KMS-11 (cell line): ENCODE results near the gene TTC17.

Source experiments
- H2AFZ ChIP-seq: fragments of 200-600 bp; sonication (generic); 2 replicates; pipeline ENCODE4 v1.6.1; 2016; ENCODE audit warnings: antibody characterized with exemption, mixed run types, low read depth
- H3K27ac ChIP-seq: fragments of 200-600 bp; sonication (generic); 2 replicates; pipeline ENCODE4 v1.6.1; 2016; ENCODE audit warnings: mild to moderate bottlenecking, mixed run types
- H3K27me3 ChIP-seq: fragments of 200-600 bp; sonication (generic); 2 replicates; pipeline ENCODE4 v1.6.1; 2017; ENCODE audit warnings: mild to moderate bottlenecking, low read depth, mixed run types, moderate library complexity; ENCODE audit not compliant: insufficient read depth
- H3K36me3 ChIP-seq: fragments of 200-600 bp; sonication (generic); 2 replicates; pipeline ENCODE4 v1.6.1; 2017; ENCODE audit warnings: mild to moderate bottlenecking, mixed run types; ENCODE audit not compliant: insufficient read depth
- H3K4me1 ChIP-seq: fragments of 200-600 bp; sonication (generic); 2 replicates; pipeline ENCODE4 v1.6.1; 2016; ENCODE audit warnings: mild to moderate bottlenecking, low read depth, mixed run types; ENCODE audit not compliant: poor library complexity, severe bottlenecking
- H3K4me2 ChIP-seq: fragments of 200-600 bp; sonication (generic); 2 replicates; pipeline ENCODE4 v1.7.0; 2016; ENCODE audit warnings: mild to moderate bottlenecking, mixed run types
- H3K4me3 ChIP-seq: fragments of 200-600 bp; sonication (generic); IDR thresholded peaks from 2 replicates; pipeline ENCODE4 v1.6.1; 2017; ENCODE audit warnings: low read depth, low read length, mixed read lengths; ENCODE audit not compliant: insufficient read depth
- H3K79me2 ChIP-seq: fragments of 200-600 bp; sonication (generic); 2 replicates; pipeline ENCODE4 v1.6.1; 2016; ENCODE audit warnings: low read depth, mixed run types; ENCODE audit not compliant: insufficient read depth
- H3K9ac ChIP-seq: fragments of 200-600 bp; sonication (generic); 2 replicates; pipeline ENCODE4 v1.6.1; 2016; ENCODE audit warnings: mild to moderate bottlenecking, mixed run types
- H4K20me1 ChIP-seq: fragments of 200-600 bp; sonication (generic); 2 replicates; pipeline ENCODE4 v1.6.1; 2016; ENCODE audit warnings: mild to moderate bottlenecking, mixed run types; ENCODE audit not compliant: insufficient read depth
- TF ChIP-seq, protein P1 (sequence below): fragments of 200-600 bp; sonication (generic); conservative IDR thresholded peaks from 2 replicates; pipeline ENCODE4 v1.6.1; 2017; ENCODE audit warnings: low read depth, mild to moderate bottlenecking, antibody characterized with exemption, low read length, moderate library complexity, mixed read lengths

The TTC17 gene

DNA sequence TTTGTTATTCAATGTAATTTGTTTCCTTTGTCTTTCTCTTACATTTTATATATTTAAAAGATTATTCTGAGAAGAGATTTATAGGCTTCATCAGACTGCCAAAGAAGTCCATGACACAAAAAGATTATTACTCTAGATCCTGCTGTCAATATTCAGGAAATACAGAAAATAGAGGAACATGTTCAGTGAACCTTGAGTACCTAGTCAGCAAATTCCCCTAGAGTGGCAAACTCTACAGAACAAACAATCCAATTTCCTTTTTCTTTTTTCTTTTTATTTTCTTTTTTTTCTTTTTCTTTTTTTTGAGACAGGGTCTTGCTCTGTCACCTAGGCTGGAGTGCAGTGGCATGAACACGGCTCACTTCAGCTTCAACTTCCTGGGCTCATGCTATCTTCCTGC is 23.9 kb downstream of the TTC17 start:
- Histone ChIP-seq H2AFZ (no peak overlapping the region), H4K20me1 (no peaks in the 10 kb centered on the region), H3K27me3 (no peaks in the 10 kb centered on the region), H3K9ac (no peak overlapping the region), H3K79me2 (no peaks in the 10 kb centered on the region; the same call in 1 of the 2 replicates), H3K4me1 (no peaks in the 10 kb centered on the region), H3K27ac (no peak overlapping the region), H3K4me3 (no peak overlapping the region), H3K4me2 (no peak overlapping the region), H3K36me3 (no peaks in the 10 kb centered on the region)
- TF ChIP-seq, protein P1, sequence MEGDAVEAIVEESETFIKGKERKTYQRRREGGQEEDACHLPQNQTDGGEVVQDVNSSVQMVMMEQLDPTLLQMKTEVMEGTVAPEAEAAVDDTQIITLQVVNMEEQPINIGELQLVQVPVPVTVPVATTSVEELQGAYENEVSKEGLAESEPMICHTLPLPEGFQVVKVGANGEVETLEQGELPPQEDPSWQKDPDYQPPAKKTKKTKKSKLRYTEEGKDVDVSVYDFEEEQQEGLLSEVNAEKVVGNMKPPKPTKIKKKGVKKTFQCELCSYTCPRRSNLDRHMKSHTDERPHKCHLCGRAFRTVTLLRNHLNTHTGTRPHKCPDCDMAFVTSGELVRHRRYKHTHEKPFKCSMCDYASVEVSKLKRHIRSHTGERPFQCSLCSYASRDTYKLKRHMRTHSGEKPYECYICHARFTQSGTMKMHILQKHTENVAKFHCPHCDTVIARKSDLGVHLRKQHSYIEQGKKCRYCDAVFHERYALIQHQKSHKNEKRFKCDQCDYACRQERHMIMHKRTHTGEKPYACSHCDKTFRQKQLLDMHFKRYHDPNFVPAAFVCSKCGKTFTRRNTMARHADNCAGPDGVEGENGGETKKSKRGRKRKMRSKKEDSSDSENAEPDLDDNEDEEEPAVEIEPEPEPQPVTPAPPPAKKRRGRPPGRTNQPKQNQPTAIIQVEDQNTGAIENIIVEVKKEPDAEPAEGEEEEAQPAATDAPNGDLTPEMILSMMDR, result no peak

DNA sequence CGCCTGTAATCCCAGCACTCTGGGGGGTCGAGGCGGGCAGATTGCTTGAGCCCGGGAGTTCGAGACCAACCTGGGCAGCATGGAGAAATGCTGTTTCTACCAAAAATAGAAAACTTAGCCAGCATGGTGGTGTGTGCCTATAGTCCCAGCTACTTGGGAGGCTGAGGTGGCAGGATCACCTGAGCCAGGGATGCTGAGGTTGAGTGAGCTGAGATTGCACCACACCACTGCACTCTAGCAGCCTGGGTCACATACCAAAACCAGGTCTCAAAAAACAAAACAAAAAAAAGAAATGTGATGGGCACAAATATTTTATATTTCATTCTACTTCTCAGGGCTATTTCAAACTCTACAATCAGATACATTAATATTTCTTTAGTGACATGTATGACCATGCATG is 25.7 kb downstream of the TTC17 start:
- Histone ChIP-seq H3K27ac (no peak overlapping the region), H4K20me1 (no peaks in the 10 kb centered on the region), H3K9ac (no peak overlapping the region), H2AFZ (no peak overlapping the region), H3K36me3 (no peaks in the 10 kb centered on the region), H3K27me3 (no peaks in the 10 kb centered on the region), H3K79me2 (no peaks in the 10 kb centered on the region), H3K4me3 (no peak overlapping the region), H3K4me2 (no peak overlapping the region), H3K4me1 (no peaks in the 10 kb centered on the region)
- TF ChIP-seq, protein P1, result no peak

DNA sequence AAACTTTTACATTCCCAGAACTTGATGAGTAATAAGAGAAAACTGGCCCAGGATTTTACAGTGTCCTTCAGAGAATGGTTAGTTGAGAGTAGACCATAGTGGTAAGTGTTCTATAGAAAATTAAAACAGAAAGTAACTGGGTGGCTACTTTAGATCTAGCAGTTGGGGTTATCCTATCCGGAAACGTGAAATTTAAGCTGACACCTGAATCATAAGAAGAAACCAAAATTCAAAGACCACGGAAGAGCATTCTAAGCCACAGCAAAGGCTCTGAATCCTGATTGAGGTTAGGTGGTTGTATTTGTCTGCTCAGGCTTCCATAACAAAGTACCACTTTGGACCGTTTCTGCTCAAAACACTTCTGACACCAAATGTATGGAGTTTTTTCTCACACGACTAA is 34.0 kb downstream of the TTC17 start:
- no peak overlapping the region for H3K4me2 ChIP-seq
- TF ChIP-seq, protein P1, result no peak

DNA sequence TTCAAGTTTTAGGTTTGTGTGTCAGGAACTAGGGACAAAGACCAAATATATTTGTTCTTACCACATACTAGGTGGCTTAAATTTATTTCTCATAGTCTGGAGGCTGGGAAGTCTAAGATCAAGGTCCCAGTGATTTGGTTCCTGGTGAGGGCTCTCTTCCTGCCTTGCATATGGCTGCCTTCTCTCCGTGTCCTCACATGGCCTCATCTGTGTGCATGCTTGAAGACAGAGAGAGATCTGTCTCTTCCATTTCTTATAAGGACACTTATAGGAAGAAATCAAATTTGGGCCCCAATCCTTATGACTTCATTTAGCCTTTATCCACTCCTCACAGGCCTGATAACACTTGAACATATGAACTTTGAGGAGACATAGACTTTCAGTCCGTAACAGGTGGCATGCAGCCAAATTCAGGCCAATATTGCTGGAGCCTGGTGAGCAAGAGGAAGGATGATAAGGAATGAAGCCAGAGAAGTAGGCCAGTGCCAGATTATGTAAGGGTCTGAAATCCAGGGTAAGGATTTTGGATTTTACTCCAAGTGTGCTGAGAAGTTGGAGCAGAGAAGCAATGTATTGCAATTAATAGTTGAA is 35.1 kb downstream of the TTC17 start:
- Histone ChIP-seq H3K4me3 (no peak overlapping the region), H2AFZ (no peak overlapping the region), H3K9ac (no peak overlapping the region), H4K20me1 (no peaks in the 10 kb centered on the region), H3K27me3 (no peaks in the 10 kb centered on the region), H3K27ac (no peak overlapping the region), H3K79me2 (no peaks in the 10 kb centered on the region), H3K4me2 (no peak overlapping the region), H3K4me1 (peaks cover 7% of the 10 kb centered on the region), H3K36me3 (no peaks in the 10 kb centered on the region; the same call in 1 of the 2 replicates)
- TF ChIP-seq, protein P1, result no peak

More for the DNA sequence above, 34.0 kb downstream of the TTC17 start:
- Histone ChIP-seq H3K9ac (no peak overlapping the region), H2AFZ (no peak overlapping the region), H3K4me1 (peaks cover 7% of the 10 kb centered on the region), H3K27ac (no peak overlapping the region), H3K4me3 (no peak overlapping the region), H3K36me3 (no peaks in the 10 kb centered on the region; the same call in 1 of the 2 replicates), H4K20me1 (no peaks in the 10 kb centered on the region), H3K27me3 (no peaks in the 10 kb centered on the region), H3K79me2 (no peaks in the 10 kb centered on the region)
